Measurements from ENCODE around the gene DRC1.

Gene DRC1

GRCh38 chr2:26429779-26430578 is 28.3 kb downstream of the DRC1 start:
- no peak for DNase-seq (ENCODE audit: low read depth)
- no peak overlapping the region for H3K4me3 ChIP-seq (ENCODE audit: low read length)
- H3K9ac ChIP-seq (ENCODE audit: low read length), result no peak overlapping the region
- no peaks in the 10 kb centered on the region for H3K27me3 ChIP-seq (replicated peaks; ENCODE audit: control insufficient read depth, insufficient read depth, low read length)
- no peaks in the 10 kb centered on the region for H3K36me3 ChIP-seq (ENCODE audit: control insufficient read depth, insufficient read depth, low read length, severe bottlenecking)
- H3K4me1 ChIP-seq (ENCODE audit: control insufficient read depth, insufficient read depth, low read length), result peaks cover 14% of the 10 kb centered on the region
- no peaks in the 10 kb centered on the region for H3K9me3 ChIP-seq (ENCODE audit: control insufficient read depth, low read length)

- Histone ChIP-seq H3K4me3 (ENCODE audit: low read length) (no peak overlapping the region), H3K4me1 (ENCODE audit: control insufficient read depth, insufficient read depth, low read length) (peaks cover 14% of the 10 kb centered on the region), H3K9me3 (ENCODE audit: control insufficient read depth, low read length) (no peaks in the 10 kb centered on the region), H3K27me3 (replicated peaks; ENCODE audit: control insufficient read depth, insufficient read depth, low read length) (no peaks in the 10 kb centered on the region), H3K9ac (ENCODE audit: low read length) (no peak overlapping the region), H3K36me3 (ENCODE audit: control insufficient read depth, insufficient read depth, low read length, severe bottlenecking) (no peaks in the 10 kb centered on the region)
- DNase-seq (ENCODE audit: low read depth), result peak; percentile 43
Measured at GRCh38 chr2:26430826-26431225, 29.1 kb downstream of the DRC1 start.

- Histone ChIP-seq H3K36me3 (ENCODE audit: control insufficient read depth, insufficient read depth, low read length, severe bottlenecking) (no peaks in the 10 kb centered on the region), H3K27me3 (replicated peaks; ENCODE audit: control insufficient read depth, insufficient read depth, low read length) (no peaks in the 10 kb centered on the region), H3K4me1 (ENCODE audit: control insufficient read depth, insufficient read depth, low read length) (peaks cover 14% of the 10 kb centered on the region), H3K4me3 (ENCODE audit: low read length) (no peak overlapping the region), H3K9me3 (ENCODE audit: control insufficient read depth, low read length) (no peaks in the 10 kb centered on the region), H3K9ac (ENCODE audit: low read length) (no peak overlapping the region)
- DNase-seq (ENCODE audit: low read depth), result no peak
Measured at GRCh38 chr2:26432363-26432762, 30.6 kb downstream of the DRC1 start.

GRCh38 chr2:26432859-26433258 is 31.1 kb downstream of the DRC1 start:
- Histone ChIP-seq H3K4me1 (ENCODE audit: control insufficient read depth, insufficient read depth, low read length) (peaks cover 14% of the 10 kb centered on the region), H3K27me3 (replicated peaks; ENCODE audit: control insufficient read depth, insufficient read depth, low read length) (no peaks in the 10 kb centered on the region), H3K9ac (ENCODE audit: low read length) (no peak overlapping the region), H3K36me3 (ENCODE audit: control insufficient read depth, insufficient read depth, low read length, severe bottlenecking) (no peaks in the 10 kb centered on the region), H3K4me3 (ENCODE audit: low read length) (no peak overlapping the region), H3K9me3 (ENCODE audit: control insufficient read depth, low read length) (no peaks in the 10 kb centered on the region)
- DNase-seq (ENCODE audit: low read depth), result peak; percentile 9

GRCh38 chr2:26435106-26435505 is 33.4 kb downstream of the DRC1 start:
- H3K36me3 ChIP-seq (ENCODE audit: control insufficient read depth, insufficient read depth, low read length, severe bottlenecking), result no peaks in the 10 kb centered on the region
- no peak for DNase-seq (ENCODE audit: low read depth)
- H3K27me3 ChIP-seq (replicated peaks; ENCODE audit: control insufficient read depth, insufficient read depth, low read length), result no peaks in the 10 kb centered on the region
- H3K4me1 ChIP-seq (ENCODE audit: control insufficient read depth, insufficient read depth, low read length), result peaks cover 25% of the 10 kb centered on the region
- H3K9me3 ChIP-seq (ENCODE audit: control insufficient read depth, low read length), result no peaks in the 10 kb centered on the region
- no peak overlapping the region for H3K9ac ChIP-seq (ENCODE audit: low read length)
- no peak overlapping the region for H3K4me3 ChIP-seq (ENCODE audit: low read length)

- Histone ChIP-seq H3K4me1 (ENCODE audit: control insufficient read depth, insufficient read depth, low read length) (peaks cover 12% of the 10 kb centered on the region), H3K36me3 (ENCODE audit: control insufficient read depth, insufficient read depth, low read length, severe bottlenecking) (no peaks in the 10 kb centered on the region), H3K9me3 (ENCODE audit: control insufficient read depth, low read length) (no peaks in the 10 kb centered on the region), H3K27me3 (replicated peaks; ENCODE audit: control insufficient read depth, insufficient read depth, low read length) (no peaks in the 10 kb centered on the region), H3K9ac (ENCODE audit: low read length) (peak overlapping the region; percentile 2), H3K4me3 (ENCODE audit: low read length) (no peak overlapping the region)
- DNase-seq (ENCODE audit: low read depth), result peak; percentile 72
Measured at GRCh38 chr2:26438526-26438925, 36.8 kb downstream of the DRC1 start.

- H3K9ac ChIP-seq (ENCODE audit: low read length), result peak overlapping the region; percentile 2
- no peak overlapping the region for H3K4me3 ChIP-seq (ENCODE audit: low read length)
- no peaks in the 10 kb centered on the region for H3K36me3 ChIP-seq (ENCODE audit: control insufficient read depth, insufficient read depth, low read length, severe bottlenecking)
- peaks cover 12% of the 10 kb centered on the region for H3K4me1 ChIP-seq (ENCODE audit: control insufficient read depth, insufficient read depth, low read length)
- no peaks in the 10 kb centered on the region for H3K9me3 ChIP-seq (ENCODE audit: control insufficient read depth, low read length)
- no peak for DNase-seq (ENCODE audit: low read depth)
- no peaks in the 10 kb centered on the region for H3K27me3 ChIP-seq (replicated peaks; ENCODE audit: control insufficient read depth, insufficient read depth, low read length)
Measured at GRCh38 chr2:26438926-26439325, 37.2 kb downstream of the DRC1 start.

GRCh38 chr2:26442301-26442700 is 40.6 kb downstream of the DRC1 start:
- Histone ChIP-seq H3K36me3 (ENCODE audit: control insufficient read depth, insufficient read depth, low read length, severe bottlenecking) (no peaks in the 10 kb centered on the region), H3K4me1 (ENCODE audit: control insufficient read depth, insufficient read depth, low read length) (peaks cover 12% of the 10 kb centered on the region), H3K9me3 (ENCODE audit: control insufficient read depth, low read length) (no peaks in the 10 kb centered on the region), H3K9ac (ENCODE audit: low read length) (no peak overlapping the region), H3K27me3 (replicated peaks; ENCODE audit: control insufficient read depth, insufficient read depth, low read length) (no peaks in the 10 kb centered on the region), H3K4me3 (ENCODE audit: low read length) (no peak overlapping the region)
- DNase-seq (ENCODE audit: low read depth), result no peak

- no peaks in the 10 kb centered on the region for H3K9me3 ChIP-seq (ENCODE audit: control insufficient read depth, low read length)
- H3K36me3 ChIP-seq (ENCODE audit: control insufficient read depth, insufficient read depth, low read length, severe bottlenecking), result no peaks in the 10 kb centered on the region
- DNase-seq (ENCODE audit: low read depth), result no peak
- H3K4me1 ChIP-seq (ENCODE audit: control insufficient read depth, insufficient read depth, low read length), result peaks cover 12% of the 10 kb centered on the region
- no peak overlapping the region for H3K9ac ChIP-seq (ENCODE audit: low read length)
- no peaks in the 10 kb centered on the region for H3K27me3 ChIP-seq (replicated peaks; ENCODE audit: control insufficient read depth, insufficient read depth, low read length)
- H3K4me3 ChIP-seq (ENCODE audit: low read length), result no peak overlapping the region
Measured at GRCh38 chr2:26442707-26443106, 41.0 kb downstream of the DRC1 start.

GRCh38 chr2:26444236-26444635 is 42.5 kb downstream of the DRC1 start:
- H3K36me3 ChIP-seq (ENCODE audit: control insufficient read depth, insufficient read depth, low read length, severe bottlenecking), result no peaks in the 10 kb centered on the region
- H3K27me3 ChIP-seq (replicated peaks; ENCODE audit: control insufficient read depth, insufficient read depth, low read length), result no peaks in the 10 kb centered on the region
- H3K4me3 ChIP-seq (ENCODE audit: low read length), result no peak overlapping the region
- H3K9me3 ChIP-seq (ENCODE audit: control insufficient read depth, low read length), result no peaks in the 10 kb centered on the region
- no peaks in the 10 kb centered on the region for H3K4me1 ChIP-seq (ENCODE audit: control insufficient read depth, insufficient read depth, low read length)
- H3K9ac ChIP-seq (ENCODE audit: low read length), result no peak overlapping the region
- no peak for DNase-seq (ENCODE audit: low read depth)

GRCh38 chr2:26448651-26449050 is 46.9 kb downstream of the DRC1 start:
- Histone ChIP-seq H3K9ac (ENCODE audit: low read length) (no peak overlapping the region), H3K4me3 (ENCODE audit: low read length) (no peak overlapping the region), H3K4me1 (ENCODE audit: control insufficient read depth, insufficient read depth, low read length) (no peaks in the 10 kb centered on the region), H3K27me3 (replicated peaks; ENCODE audit: control insufficient read depth, insufficient read depth, low read length) (no peaks in the 10 kb centered on the region), H3K36me3 (ENCODE audit: control insufficient read depth, insufficient read depth, low read length, severe bottlenecking) (no peaks in the 10 kb centered on the region), H3K9me3 (ENCODE audit: control insufficient read depth, low read length) (peaks cover 4% of the 10 kb centered on the region)
- no peak for DNase-seq (ENCODE audit: low read depth)

Measured in adipocyte (in vitro differentiated cells).